GM23248 (cell line): ENCODE results near the gene PTX4.

ENCODE experiments used
- EZH2 ChIP-seq: fragments of 200-600 bp; sonication (generic); IDR thresholded peaks from 2 replicates; pipeline ENCODE4 v1.6.1; 2018; ENCODE audit warnings: antibody characterized with exemption, mild to moderate bottlenecking; ENCODE audit not compliant: insufficient read depth, poor library complexity, severe bottlenecking
- EZH2phosphoT487 ChIP-seq: fragments of 200-600 bp; sonication (generic); IDR thresholded peaks from 2 replicates; pipeline ENCODE4 v1.6.1; 2018; ENCODE audit warnings: antibody characterized with exemption, moderate library complexity, mild to moderate bottlenecking, low read depth; ENCODE audit not compliant: insufficient read depth

GRCh38 chr16:1530349-1530882, 41.7 kb upstream of the PTX4 start:
- no peak for TF ChIP-seq EZH2
- no peak for TF ChIP-seq EZH2phosphoT487
